ENCODE results near the gene UTP15.

GRCh38 chr5:73603998-73604397 is 38.5 kb downstream of the UTP15 start:
- TF ChIP-seq POLR2AphosphoS5 (IDR thresholded peaks at IDR 0.05), result no peak
- no peak for TF ChIP-seq POLR2A (IDR thresholded peaks at IDR 0.05)
- no peak for TF ChIP-seq CTCF (IDR thresholded peaks at IDR 0.05)
